Natural killer cell treated with Interleukin-12 subunit alpha and Interleukin-12 subunit beta and Interleukin-15 and Interleukin-18, amount 100 ng/mL, for 72 hours (primary cell): ENCODE results near the gene SPATA9. TPM values are rescaled to one million over a fixed set of nuclear protein-coding genes. Genes with fewer than 3 reads are reported as not detected.
"Not testable (repeated sequence)": the region's sequence is repeated elsewhere in the genome, so short reads cannot be mapped to it uniquely, and the experiment has no call there.

Experiments
- ATAC-seq, 2 donors: fragments of 150-1000 bp; cut with Tn5 transposase in 1 of 2; sonication (Bioruptor Pico), chemical (Tn5 transposase) in 1 of 2; 2 replicates each; pipeline ENCODE4 v1.10.0; 2021
- DNase-seq: peaks from one replicate; pipeline ENCODE4 v3.0.0; 2022; ENCODE audit warnings: low spot score
- H3K27ac Mint-ChIP-seq, 2 donors: 1 replicate in 1 of 2; 2 replicates in 1 of 2; pipeline ENCODE4 v1.8.0; 2022; ENCODE audit warnings: mixed read lengths in 2 of 2, mild to moderate bottlenecking in 1 of 2, moderate library complexity in 1 of 2
- H3K27me3 Mint-ChIP-seq, 2 donors: 1 replicate in 1 of 2; 2 replicates in 1 of 2; pipeline ENCODE4 v1.8.0; 2022; ENCODE audit warnings: mixed read lengths in 2 of 2
- H3K36me3 Mint-ChIP-seq: one replicate; pipeline ENCODE4 v1.8.0; 2022; ENCODE audit warnings: mixed read lengths
- H3K4me1 Mint-ChIP-seq, 2 donors: 1 replicate in 1 of 2; 2 replicates in 1 of 2; pipeline ENCODE4 v1.8.0; 2022; ENCODE audit warnings: low read depth in 2 of 2, mixed read lengths in 2 of 2, mild to moderate bottlenecking in 1 of 2
- H3K4me3 Mint-ChIP-seq: one replicate; pipeline ENCODE4 v1.8.0; 2022; ENCODE audit warnings: mixed read lengths
- H3K9me3 Mint-ChIP-seq: 2 replicates; pipeline ENCODE4 v1.8.0; 2022; ENCODE audit warnings: mixed read lengths
- total RNA-seq, 2 donors: library from RNA; stranded (reverse); gene quantifications; one replicate each; pipeline ENCODE4 v1.2.3, GENCODE V29; 2022

Gene SPATA9
- total RNA-seq, 2 donors from 2014 or later, result 1.4 to 1.9 TPM

- Mint-ChIP-seq H3K36me3 (no peaks in the 10 kb centered on the region), H3K27ac (no peak overlapping the region), H3K9me3 (no peaks in the 10 kb centered on the region), H3K4me1 (peaks cover 22 to 27% of the 10 kb centered on the region in 2 donors), H3K27me3 (no peaks in the 10 kb centered on the region), H3K4me3 (peak overlapping the region; percentile 36)
- DNase-seq (no peak), ATAC-seq (peak in 1 of 2 donors; percentile 49)
Observed at GRCh38 chr5:95723632-95724369, 41.0 kb upstream of the SPATA9 start.

- Mint-ChIP-seq H3K4me3 (no peak overlapping the region), H3K9me3 (no peaks in the 10 kb centered on the region), H3K27me3 (no peaks in the 10 kb centered on the region), H3K36me3 (no peaks in the 10 kb centered on the region), H3K4me1 (peaks cover 11 to 16% of the 10 kb centered on the region in 2 donors), H3K27ac (no peak overlapping the region)
- DNase-seq (no peak), ATAC-seq (no peak)
Observed at GRCh38 chr5:95721582-95722295, 38.9 kb upstream of the SPATA9 start.

- ATAC-seq (no peak), DNase-seq (no peak)
- Mint-ChIP-seq H3K9me3 (peaks cover 3% of the 10 kb centered on the region), H3K27ac (no peak overlapping the region), H3K4me3 (no peak overlapping the region), H3K4me1 (peaks cover 9 to 17% of the 10 kb centered on the region in 2 donors), H3K27me3 (no peaks in the 10 kb centered on the region), H3K36me3 (no peaks in the 10 kb centered on the region)
Observed at GRCh38 chr5:95720094-95720786, 37.4 kb upstream of the SPATA9 start.

GRCh38 chr5:95718738-95719137, 35.9 kb upstream of the SPATA9 start:
- peaks cover 3% of the 10 kb centered on the region for H3K9me3 Mint-ChIP-seq
- H3K4me3 Mint-ChIP-seq, result no peak overlapping the region
- no peak for ATAC-seq
- H3K4me1 Mint-ChIP-seq, result peaks cover 10 to 23% of the 10 kb centered on the region in 2 donors
- H3K27ac Mint-ChIP-seq, result no peak overlapping the region
- H3K36me3 Mint-ChIP-seq, result peaks cover 4% of the 10 kb centered on the region
- DNase-seq, result no peak
- H3K27me3 Mint-ChIP-seq, result no peaks in the 10 kb centered on the region

GRCh38 chr5:95718203-95718602, 35.4 kb upstream of the SPATA9 start:
- Mint-ChIP-seq H3K9me3 (peaks cover 3% of the 10 kb centered on the region), H3K36me3 (peaks cover 4% of the 10 kb centered on the region), H3K27ac (no peak overlapping the region), H3K27me3 (no peaks in the 10 kb centered on the region), H3K4me3 (no peak overlapping the region), H3K4me1 (peaks cover 6 to 21% of the 10 kb centered on the region in 2 donors)
- ATAC-seq (peak; percentile 81 to 85), DNase-seq (peak; percentile 64)

- Mint-ChIP-seq H3K4me1 (peaks cover 8 to 21% of the 10 kb centered on the region in 2 donors), H3K9me3 (peaks cover 3% of the 10 kb centered on the region), H3K4me3 (no peak overlapping the region), H3K36me3 (peaks cover 4% of the 10 kb centered on the region), H3K27me3 (no peaks in the 10 kb centered on the region), H3K27ac (no peak overlapping the region)
- ATAC-seq (no peak), DNase-seq (no peak)
Observed at GRCh38 chr5:95717439-95717838, 34.6 kb upstream of the SPATA9 start.

- DNase-seq (peak; percentile 68), ATAC-seq (peak; percentile 82 to 84)
- peak overlapping the region; percentile 52 for H3K4me3 Mint-ChIP-seq
- H3K27me3 Mint-ChIP-seq, result no peaks in the 10 kb centered on the region
- H3K27ac Mint-ChIP-seq, result peak overlapping the region in 1 of 2 donors; percentile 60
- peaks cover 3% of the 10 kb centered on the region for H3K9me3 Mint-ChIP-seq
- H3K36me3 Mint-ChIP-seq, result peaks cover 4% of the 10 kb centered on the region
- peaks cover 12 to 22% of the 10 kb centered on the region in 2 donors for H3K4me1 Mint-ChIP-seq
Observed at GRCh38 chr5:95715799-95716461, 33.1 kb upstream of the SPATA9 start.

- no peak for ATAC-seq
- H3K36me3 Mint-ChIP-seq, result peaks cover 4% of the 10 kb centered on the region
- H3K27ac Mint-ChIP-seq, result peak overlapping the region in 1 of 2 donors; percentile 60
- H3K9me3 Mint-ChIP-seq, result peaks cover 3% of the 10 kb centered on the region
- H3K4me3 Mint-ChIP-seq, result peak overlapping the region; percentile 22
- H3K4me1 Mint-ChIP-seq, result peaks cover 12 to 22% of the 10 kb centered on the region in 2 donors
- no peaks in the 10 kb centered on the region for H3K27me3 Mint-ChIP-seq
- DNase-seq, result no peak
Observed at GRCh38 chr5:95713960-95714710, 31.3 kb upstream of the SPATA9 start.

- ATAC-seq, H3K27ac Mint-ChIP-seq: not testable (repeated sequence)
Observed at GRCh38 chr5:95713246-95713645, 30.5 kb upstream of the SPATA9 start.

GRCh38 chr5:95712347-95712958, 29.7 kb upstream of the SPATA9 start:
- H3K4me1 Mint-ChIP-seq, result peaks cover 12 to 22% of the 10 kb centered on the region in 2 donors
- ATAC-seq, result peak; percentile 64 to 76
- no peak overlapping the region for H3K27ac Mint-ChIP-seq
- H3K36me3 Mint-ChIP-seq, result peaks cover 4% of the 10 kb centered on the region
- peaks cover 3% of the 10 kb centered on the region for H3K9me3 Mint-ChIP-seq
- no peak overlapping the region for H3K4me3 Mint-ChIP-seq
- no peak for DNase-seq
- H3K27me3 Mint-ChIP-seq, result no peaks in the 10 kb centered on the region

More at GRCh38 chr5:95713246-95713645, 30.5 kb upstream of the SPATA9 start:
- H3K4me3 Mint-ChIP-seq, H3K27me3 Mint-ChIP-seq, H3K9me3 Mint-ChIP-seq, DNase-seq, H3K36me3 Mint-ChIP-seq: not testable (repeated sequence)
- peaks cover 12 to 22% of the 10 kb centered on the region in 2 donors for H3K4me1 Mint-ChIP-seq

GRCh38 chr5:95711501-95712346, 28.9 kb upstream of the SPATA9 start:
- no peak for DNase-seq
- H3K9me3 Mint-ChIP-seq, result peaks cover 3% of the 10 kb centered on the region
- H3K27ac Mint-ChIP-seq, result no peak overlapping the region
- ATAC-seq, result no peak
- H3K36me3 Mint-ChIP-seq, result peaks cover 4% of the 10 kb centered on the region
- no peaks in the 10 kb centered on the region for H3K27me3 Mint-ChIP-seq
- H3K4me3 Mint-ChIP-seq, result no peak overlapping the region
- H3K4me1 Mint-ChIP-seq, result peaks cover 12 to 22% of the 10 kb centered on the region in 2 donors
